ENCODE measurements around the gene SPATS2L.

GRCh38 chr2:200399046-200399445 is 92.6 kb downstream of the SPATS2L start:
- TF ChIP-seq CTCF (conservative IDR thresholded peaks at IDR 0.05; ENCODE audit: low read depth, low read length) = no peak
- TF ChIP-seq EZH2 (IDR thresholded peaks at IDR 0.05; ENCODE audit: low read length, unreplicated experiment) = no peak
- TF ChIP-seq EZH2phosphoT487 (IDR thresholded peaks at IDR 0.05; ENCODE audit: borderline replicate concordance, low read length) = no peak
